ENCODE data around the gene SELE.
"Not testable (repeated sequence)": the region's sequence is repeated elsewhere in the genome, so short reads cannot be mapped to it uniquely, and the experiment has no call there.

SELE gene

GRCh38 chr1:169690489-169690888 lies 43.4 kb downstream of the SELE start:
- no peaks in the 10 kb centered on the region for H3K4me1 ChIP-seq (ENCODE audit: insufficient read depth, low read length)
- no peaks in the 10 kb centered on the region for H3K9me3 ChIP-seq (ENCODE audit: low read length)
- no peaks in the 10 kb centered on the region for H3K36me3 ChIP-seq (ENCODE audit: insufficient read depth, low read length)
- peaks cover 2% of the 10 kb centered on the region for H3K27me3 ChIP-seq (ENCODE audit: insufficient read depth, low read length)
- H3K4me3 ChIP-seq (ENCODE audit: low read length), result no peak overlapping the region
- no peak overlapping the region for H2AFZ ChIP-seq (ENCODE audit: low read depth, low read length)

GRCh38 chr1:169689395-169689794 lies 44.5 kb downstream of the SELE start:
- H3K4me1 ChIP-seq (ENCODE audit: insufficient read depth, low read length), result no peaks in the 10 kb centered on the region
- H2AFZ ChIP-seq (ENCODE audit: low read depth, low read length), result no peak overlapping the region
- H3K27me3 ChIP-seq (ENCODE audit: insufficient read depth, low read length), result peaks cover 2% of the 10 kb centered on the region
- H3K4me3 ChIP-seq (ENCODE audit: low read length), result no peak overlapping the region
- no peaks in the 10 kb centered on the region for H3K36me3 ChIP-seq (ENCODE audit: insufficient read depth, low read length)
- no peaks in the 10 kb centered on the region for H3K9me3 ChIP-seq (ENCODE audit: low read length)

GRCh38 chr1:169688377-169688776 lies 45.5 kb downstream of the SELE start:
- H3K9me3 ChIP-seq (ENCODE audit: low read length); H3K36me3 ChIP-seq (ENCODE audit: insufficient read depth, low read length); H3K4me1 ChIP-seq (ENCODE audit: insufficient read depth, low read length); H3K4me3 ChIP-seq (ENCODE audit: low read length); H2AFZ ChIP-seq (ENCODE audit: low read depth, low read length); H3K27me3 ChIP-seq (ENCODE audit: insufficient read depth, low read length): not testable (repeated sequence)

GRCh38 chr1:169683661-169684060 lies 50.2 kb downstream of the SELE start:
- Histone ChIP-seq H3K4me3 (ENCODE audit: low read length) (no peak overlapping the region), H2AFZ (ENCODE audit: low read depth, low read length) (no peak overlapping the region), H3K27me3 (ENCODE audit: insufficient read depth, low read length) (peaks cover 2% of the 10 kb centered on the region), H3K9me3 (ENCODE audit: low read length) (no peaks in the 10 kb centered on the region), H3K4me1 (ENCODE audit: insufficient read depth, low read length) (peaks cover 12% of the 10 kb centered on the region), H3K36me3 (ENCODE audit: insufficient read depth, low read length) (no peaks in the 10 kb centered on the region)

GRCh38 chr1:169683168-169683567 lies 50.7 kb downstream of the SELE start:
- H3K9me3 ChIP-seq (ENCODE audit: low read length); H3K36me3 ChIP-seq (ENCODE audit: insufficient read depth, low read length); H2AFZ ChIP-seq (ENCODE audit: low read depth, low read length); H3K27me3 ChIP-seq (ENCODE audit: insufficient read depth, low read length); H3K4me3 ChIP-seq (ENCODE audit: low read length): not testable (repeated sequence)
- peaks cover 12% of the 10 kb centered on the region for H3K4me1 ChIP-seq (ENCODE audit: insufficient read depth, low read length)

GRCh38 chr1:169682071-169682470 lies 51.8 kb downstream of the SELE start:
- H2AFZ ChIP-seq (ENCODE audit: low read depth, low read length), result no peak overlapping the region
- no peaks in the 10 kb centered on the region for H3K27me3 ChIP-seq (ENCODE audit: insufficient read depth, low read length)
- no peak overlapping the region for H3K4me3 ChIP-seq (ENCODE audit: low read length)
- H3K9me3 ChIP-seq (ENCODE audit: low read length), result no peaks in the 10 kb centered on the region
- peaks cover 12% of the 10 kb centered on the region for H3K4me1 ChIP-seq (ENCODE audit: insufficient read depth, low read length)
- H3K36me3 ChIP-seq (ENCODE audit: insufficient read depth, low read length), result no peaks in the 10 kb centered on the region

- Histone ChIP-seq H3K9me3 (ENCODE audit: low read length) (no peaks in the 10 kb centered on the region), H3K4me1 (ENCODE audit: insufficient read depth, low read length) (peaks cover 12% of the 10 kb centered on the region), H3K4me3 (ENCODE audit: low read length) (no peak overlapping the region), H3K27me3 (ENCODE audit: insufficient read depth, low read length) (no peaks in the 10 kb centered on the region), H2AFZ (ENCODE audit: low read depth, low read length) (no peak overlapping the region), H3K36me3 (ENCODE audit: insufficient read depth, low read length) (no peaks in the 10 kb centered on the region)
Measured at GRCh38 chr1:169681140-169681539, 52.7 kb downstream of the SELE start.

GRCh38 chr1:169680377-169681019 lies 53.4 kb downstream of the SELE start:
- no peaks in the 10 kb centered on the region for H3K36me3 ChIP-seq (ENCODE audit: insufficient read depth, low read length)
- H2AFZ ChIP-seq (ENCODE audit: low read depth, low read length), result no peak overlapping the region
- H3K4me1 ChIP-seq (ENCODE audit: insufficient read depth, low read length), result peaks cover 12% of the 10 kb centered on the region
- no peaks in the 10 kb centered on the region for H3K27me3 ChIP-seq (ENCODE audit: insufficient read depth, low read length)
- H3K4me3 ChIP-seq (ENCODE audit: low read length), result no peak overlapping the region
- H3K9me3 ChIP-seq (ENCODE audit: low read length), result no peaks in the 10 kb centered on the region

GRCh38 chr1:169679692-169680091 lies 54.2 kb downstream of the SELE start:
- H3K4me3 ChIP-seq (ENCODE audit: low read length), result no peak overlapping the region
- peaks cover 12% of the 10 kb centered on the region for H3K4me1 ChIP-seq (ENCODE audit: insufficient read depth, low read length)
- no peaks in the 10 kb centered on the region for H3K9me3 ChIP-seq (ENCODE audit: low read length)
- no peaks in the 10 kb centered on the region for H3K27me3 ChIP-seq (ENCODE audit: insufficient read depth, low read length)
- no peaks in the 10 kb centered on the region for H3K36me3 ChIP-seq (ENCODE audit: insufficient read depth, low read length)
- H2AFZ ChIP-seq (ENCODE audit: low read depth, low read length), result no peak overlapping the region

- Histone ChIP-seq H3K4me3 (ENCODE audit: low read length) (no peak overlapping the region), H2AFZ (ENCODE audit: low read depth, low read length) (no peak overlapping the region), H3K36me3 (ENCODE audit: insufficient read depth, low read length) (no peaks in the 10 kb centered on the region), H3K4me1 (ENCODE audit: insufficient read depth, low read length) (peaks cover 9% of the 10 kb centered on the region), H3K27me3 (ENCODE audit: insufficient read depth, low read length) (no peaks in the 10 kb centered on the region), H3K9me3 (ENCODE audit: low read length) (no peaks in the 10 kb centered on the region)
Measured at GRCh38 chr1:169676001-169676400, 57.9 kb downstream of the SELE start.
